HepG2 (cell line): ENCODE results near the gene DCUN1D2. TPM values are rescaled to one million over a fixed set of nuclear protein-coding genes. Genes with fewer than 3 reads are reported as not detected.

ENCODE experiments used
- ATAC-seq: fragments of 200-7000 bp; cut with Tn5 transposase; 3 replicates; pipeline ENCODE4 v1.9.1; 2020; ENCODE audit warnings: mild to moderate bottlenecking, moderate library complexity
- BruUV-seq: library from RNA; stranded (reverse); fragments of 400-500 nt; replicated peaks from 2 replicates; lab custom pipeline; 2021; lab: Mats Ljungman, UMichigan
- CTCF ChIA-PET: fragments of 300-600 bp; formaldehyde crosslinking; extraction: SDS; loops from one replicate; lab custom pipeline; 2021; ENCODE audit warnings: low total read pairs, inconsistent platforms, low intra/inter-chr PET ratio; lab: Yijun Ruan, JAX
- POLR2A ChIA-PET: fragments of 350-600 bp; sonication (Branson Sonifier 250); formaldehyde crosslinking; loops from one replicate; lab custom pipeline; 2020; ENCODE audit warnings: antibody characterized with exemption, inconsistent platforms; lab: Yijun Ruan, JAX
- DNase-seq: peaks from one replicate; pipeline ENCODE4 v3.0.0-alpha.2; 2015; ENCODE audit warnings: low spot score
- FAIRE-seq: peaks from 3 replicates; lab custom pipeline; 2011; peaks lifted over from hg19 to GRCh38; lab: Jason Lieb, UNC
- H2AFZ ChIP-seq: one replicate; pipeline ENCODE4 v1.6.1; 2011; ENCODE audit warnings: low read length, inconsistent platforms
- H3K27ac ChIP-seq: fragments of 300-600 bp; 3 replicates; pipeline ENCODE4 v1.8.0; 2011; ENCODE audit warnings: mixed run types, mild to moderate bottlenecking, mixed read lengths, low read length, inconsistent platforms; ENCODE audit not compliant: insufficient read depth; ENCODE audit errors: extremely low read length
- H3K27me3 ChIP-seq, 2 experiments: fragments of 200-600 bp in 1 of 2; 2 replicates in 1 of 2; 3 replicates in 1 of 2; pipeline versions ENCODE4 v1.6.0 to v1.8.0; 2011; ENCODE audit warnings: low read length in 2 of 2, mild to moderate bottlenecking in 2 of 2, moderate library complexity in 2 of 2, inconsistent platforms in 1 of 2; ENCODE audit not compliant: insufficient read depth in 2 of 2, control insufficient read depth in 1 of 2
- H3K36me3 ChIP-seq, 2 experiments: fragments of 200-600 bp in 1 of 2; replicated peaks in 1 of 2; 2 replicates in 1 of 2; 3 replicates in 1 of 2; pipeline versions ENCODE4 v1.5.1 to v1.8.0; 2011; ENCODE audit warnings: low read length in 2 of 2, inconsistent platforms in 1 of 2; ENCODE audit not compliant: insufficient read depth in 2 of 2, control insufficient read depth in 1 of 2
- H3K4me1 ChIP-seq: 2 replicates; pipeline ENCODE4 v1.5.1; 2012; ENCODE audit warnings: low read length, inconsistent platforms; ENCODE audit not compliant: insufficient read depth
- H3K4me2 ChIP-seq: 2 replicates; pipeline ENCODE4 v1.6.0; 2011; ENCODE audit warnings: low read depth, low read length, inconsistent platforms
- H3K4me3 ChIP-seq, 3 experiments: fragments of 200-600 bp in 1 of 3; sonication (generic), shearing (Covaris generic) in 1 of 3; replicated peaks in 1 of 3; 2 replicates each; pipeline ENCODE4 v1.5.1; 2011 to 2016; ENCODE audit warnings: low read length in 3 of 3, inconsistent platforms in 2 of 3, low read depth in 2 of 3, mild to moderate bottlenecking in 2 of 3, control low read depth in 1 of 3, mixed read lengths in 1 of 3; ENCODE audit not compliant: insufficient read depth in 1 of 3
- H3K79me2 ChIP-seq: one replicate; pipeline ENCODE4 v1.6.1; 2011; ENCODE audit warnings: low read length, inconsistent platforms; ENCODE audit not compliant: insufficient read depth
- H3K9ac ChIP-seq: 2 replicates; pipeline ENCODE4 v1.6.0; 2011; ENCODE audit warnings: mild to moderate bottlenecking, low read depth, low read length, inconsistent platforms; ENCODE audit not compliant: insufficient read depth
- H3K9me3 ChIP-seq: 2 replicates; pipeline ENCODE4 v1.5.1; 2012; ENCODE audit warnings: mild to moderate bottlenecking, low read length
- H4K20me1 ChIP-seq: 2 replicates; pipeline ENCODE4 v1.6.0; 2011; ENCODE audit warnings: inconsistent platforms, mild to moderate bottlenecking, low read length, moderate library complexity; ENCODE audit not compliant: insufficient read depth
- BCL3 ChIP-seq: sonication (generic); formaldehyde crosslinking; IDR thresholded peaks from 2 replicates; pipeline ENCODE4 v1.5.1; 2020; ENCODE audit warnings: mild to moderate bottlenecking, missing genetic modification reagents, moderate library complexity
- EHMT2 ChIP-seq: fragments of 200-600 bp; sonication (generic); IDR thresholded peaks from 2 replicates; pipeline ENCODE4 v1.7.0; 2017; ENCODE audit warnings: antibody characterized with exemption, low read depth, low read length, borderline replicate concordance
- FOXA3 ChIP-seq: IDR thresholded peaks from 2 replicates; pipeline ENCODE4 v1.6.1; 2016; ENCODE audit warnings: missing genetic modification reagents, missing compliant biosample characterization
- SAFB2 ChIP-seq: sonication (generic); formaldehyde crosslinking; IDR thresholded peaks from 2 replicates; pipeline ENCODE4 v1.5.1; 2020; ENCODE audit warnings: missing genetic modification reagents, low read depth, mild to moderate bottlenecking, borderline replicate concordance
- TCF12 ChIP-seq, 2 experiments: fragments of 450-650 bp in 1 of 2; sonication (generic) in 1 of 2; formaldehyde crosslinking in 1 of 2; IDR thresholded peaks; 2 replicates each; pipeline versions ENCODE4 v1.6.1 to v1.8.0; 2017 to 2022; ENCODE audit warnings: antibody characterized with exemption in 1 of 2, mild to moderate bottlenecking in 1 of 2, missing genetic modification reagents in 1 of 2, moderate library complexity in 1 of 2
- TRIM24 ChIP-seq: sonication (generic); formaldehyde crosslinking; IDR thresholded peaks from 2 replicates; pipeline ENCODE4 v1.8.0; 2022; ENCODE audit warnings: mild to moderate bottlenecking, missing genetic modification reagents
- ZGPAT ChIP-seq: IDR thresholded peaks from 2 replicates; pipeline ENCODE4 v1.6.1; 2016; ENCODE audit warnings: mild to moderate bottlenecking
- ZNF232 ChIP-seq: sonication (generic); formaldehyde crosslinking; IDR thresholded peaks from 2 replicates; pipeline ENCODE4 v1.4.0; 2020; ENCODE audit warnings: missing genetic modification reagents, borderline replicate concordance
- ZNF737 ChIP-seq: sonication (generic); formaldehyde crosslinking; IDR thresholded peaks from 2 replicates; pipeline ENCODE4 v1.5.0; 2020; ENCODE audit warnings: missing genetic modification reagents, mild to moderate bottlenecking, borderline replicate concordance
- ZNF782 ChIP-seq: sonication (generic); formaldehyde crosslinking; IDR thresholded peaks from 2 replicates; pipeline ENCODE4 v1.4.0; 2020; ENCODE audit warnings: missing genetic modification reagents, mild to moderate bottlenecking, borderline replicate concordance
- ZNF816 ChIP-seq: sonication (generic); formaldehyde crosslinking; IDR thresholded peaks from 2 replicates; pipeline ENCODE4 v1.8.0; 2022; ENCODE audit warnings: missing genetic modification reagents, mild to moderate bottlenecking, borderline replicate concordance
- ZSCAN12 ChIP-seq: sonication (generic); formaldehyde crosslinking; IDR thresholded peaks from 2 replicates; pipeline ENCODE4 v1.9.0; 2021; ENCODE audit warnings: mild to moderate bottlenecking, missing genetic modification reagents
- WGBS: methylation state at CpG from one replicate; pipeline ENCODE4 v1.1.6; 2017; ENCODE audit warnings: low lambda C conversion rate; 5-methylcytosine and 5-hydroxymethylcytosine counted together
- in situ Hi-C: cut with HindIII; loops from 2 replicates; pipeline ENCODE4 v1.10.0; 2017; ENCODE audit warnings: low pct_unique_long_range_greater_than_20kb; ENCODE audit not compliant: extremely low pct_ligation_motif_present
- intact Hi-C: fragments of 100-400 bp; cut with micrococcal nuclease; formaldehyde crosslinking; loops from one replicate; pipeline ENCODE4 v1.10.0; 2022; ENCODE audit not compliant: unreplicated experiment
- polyA plus RNA-seq, 8 experiments: library from polyadenylated mRNA; depleted of rRNA in 3 of 8; stranded (reverse) in 7 of 8; unstranded in 1 of 8; fragments of >200 nt; fragmentation: Illumina TruSeq in 4 of 8; extraction: Trizol in 4 of 8; gene quantifications; 2 replicates each; pipeline versions ENCODE4 v1.2.1 to v1.2.3, GENCODE V29; 2011 to 2016; ENCODE audit warnings: low read depth in 4 of 8, missing spikeins in 1 of 8, mixed read lengths in 1 of 8; ENCODE audit not compliant: insufficient read depth in 1 of 8
- total RNA-seq, 5 experiments: library from RNA; depleted of rRNA; stranded (reverse); fragments of >200 nt; fragmentation: Illumina TruSeq; extraction: Trizol; gene quantifications; 2 replicates each; pipeline ENCODE4 v1.2.3, GENCODE V29; 2016; ENCODE audit warnings: low read depth in 1 of 5
- TF ChIP-seq, protein P1 (sequence below): sonication (generic); formaldehyde crosslinking; IDR thresholded peaks from 2 replicates; pipeline ENCODE4 v1.4.0; 2020; ENCODE audit warnings: missing genetic modification reagents

DCUN1D2 gene
- total and polyA plus RNA-seq, 2 of the 13 experiments (the other 11 are each of a cell fraction or from before 2014, with no cell fraction given) = 9.1 to 9.6 TPM

- ATAC-seq (peak; percentile 13; the same call in 2 of the 3 replicates), FAIRE-seq (peak; percentile 68), DNase-seq (peak; percentile 90)
- peaks cover 64% of the 10 kb centered on the region for H3K79me2 ChIP-seq
- peak overlapping the region; percentile 76 for H3K27ac ChIP-seq
- H3K27me3 ChIP-seq = no peaks in the 10 kb centered on the region
- in situ Hi-C loops = no loop called here
- WGBS = 2% methylated on average over 5 of the region's 5 CpGs
- H2AFZ ChIP-seq = no peak overlapping the region
- peaks cover 24% of the 10 kb centered on the region for H4K20me1 ChIP-seq
- peak overlapping the region; percentile 60 for H3K9ac ChIP-seq
- H3K4me1 ChIP-seq = peaks cover 68% of the 10 kb centered on the region
- peak overlapping the region; percentile 97 for H3K4me2 ChIP-seq
- H3K36me3 ChIP-seq = peaks cover 8 to 37% of the 10 kb centered on the region in 2 experiments; a peak in 4 of 5 replicates
- CTCF ChIA-PET = no interaction called here
- no peaks in the 10 kb centered on the region for H3K9me3 ChIP-seq
- intact Hi-C loops = loop anchor here (5.0 kb wide), 1 partner anchor 69 kb away; no protein-coding TSS in a partner anchor
- TSS peak; percentile 41 for BruUV-seq
- peak overlapping the region; percentile 15 to 53 (median 36); a peak in 5 of 6 replicates for H3K4me3 ChIP-seq
- POLR2A ChIA-PET = interaction anchor here (1.3 to 1.5 kb wide), 2 partner anchors 12 to 43 kb away, joined by 4 read pairs; no protein-coding TSS in a partner anchor
- TF ChIP-seq ZNF816 = no peak
- no peak for TF ChIP-seq TCF12 (IDR thresholded peaks at IDR 0.05)
- no peak for TF ChIP-seq TCF12 (CRISPR knock-in tag; IDR thresholded peaks at IDR 0.05)
- TF ChIP-seq ZNF737 (CRISPR knock-in tag) = no peak
- TF ChIP-seq ZGPAT (CRISPR knock-in tag) = peak; percentile 78
- TF ChIP-seq ZNF232 = no peak
- TF ChIP-seq, protein P1, sequence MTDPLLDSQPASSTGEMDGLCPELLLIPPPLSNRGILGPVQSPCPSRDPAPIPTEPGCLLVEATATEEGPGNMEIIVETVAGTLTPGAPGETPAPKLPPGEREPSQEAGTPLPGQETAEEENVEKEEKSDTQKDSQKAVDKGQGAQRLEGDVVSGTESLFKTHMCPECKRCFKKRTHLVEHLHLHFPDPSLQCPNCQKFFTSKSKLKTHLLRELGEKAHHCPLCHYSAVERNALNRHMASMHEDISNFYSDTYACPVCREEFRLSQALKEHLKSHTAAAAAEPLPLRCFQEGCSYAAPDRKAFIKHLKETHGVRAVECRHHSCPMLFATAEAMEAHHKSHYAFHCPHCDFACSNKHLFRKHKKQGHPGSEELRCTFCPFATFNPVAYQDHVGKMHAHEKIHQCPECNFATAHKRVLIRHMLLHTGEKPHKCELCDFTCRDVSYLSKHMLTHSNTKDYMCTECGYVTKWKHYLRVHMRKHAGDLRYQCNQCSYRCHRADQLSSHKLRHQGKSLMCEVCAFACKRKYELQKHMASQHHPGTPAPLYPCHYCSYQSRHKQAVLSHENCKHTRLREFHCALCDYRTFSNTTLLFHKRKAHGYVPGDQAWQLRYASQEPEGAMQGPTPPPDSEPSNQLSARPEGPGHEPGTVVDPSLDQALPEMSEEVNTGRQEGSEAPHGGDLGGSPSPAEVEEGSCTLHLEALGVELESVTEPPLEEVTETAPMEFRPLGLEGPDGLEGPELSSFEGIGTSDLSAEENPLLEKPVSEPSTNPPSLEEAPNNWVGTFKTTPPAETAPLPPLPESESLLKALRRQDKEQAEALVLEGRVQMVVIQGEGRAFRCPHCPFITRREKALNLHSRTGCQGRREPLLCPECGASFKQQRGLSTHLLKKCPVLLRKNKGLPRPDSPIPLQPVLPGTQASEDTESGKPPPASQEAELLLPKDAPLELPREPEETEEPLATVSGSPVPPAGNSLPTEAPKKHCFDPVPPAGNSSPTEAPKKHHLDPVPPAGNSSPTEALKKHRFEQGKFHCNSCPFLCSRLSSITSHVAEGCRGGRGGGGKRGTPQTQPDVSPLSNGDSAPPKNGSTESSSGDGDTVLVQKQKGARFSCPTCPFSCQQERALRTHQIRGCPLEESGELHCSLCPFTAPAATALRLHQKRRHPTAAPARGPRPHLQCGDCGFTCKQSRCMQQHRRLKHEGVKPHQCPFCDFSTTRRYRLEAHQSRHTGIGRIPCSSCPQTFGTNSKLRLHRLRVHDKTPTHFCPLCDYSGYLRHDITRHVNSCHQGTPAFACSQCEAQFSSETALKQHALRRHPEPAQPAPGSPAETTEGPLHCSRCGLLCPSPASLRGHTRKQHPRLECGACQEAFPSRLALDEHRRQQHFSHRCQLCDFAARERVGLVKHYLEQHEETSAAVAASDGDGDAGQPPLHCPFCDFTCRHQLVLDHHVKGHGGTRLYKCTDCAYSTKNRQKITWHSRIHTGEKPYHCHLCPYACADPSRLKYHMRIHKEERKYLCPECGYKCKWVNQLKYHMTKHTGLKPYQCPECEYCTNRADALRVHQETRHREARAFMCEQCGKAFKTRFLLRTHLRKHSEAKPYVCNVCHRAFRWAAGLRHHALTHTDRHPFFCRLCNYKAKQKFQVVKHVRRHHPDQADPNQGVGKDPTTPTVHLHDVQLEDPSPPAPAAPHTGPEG (CRISPR knock-in tag) = no peak
- TF ChIP-seq BCL3 = no peak
- no peak for TF ChIP-seq TRIM24
- TF ChIP-seq EHMT2 = no peak
- TF ChIP-seq SAFB2 (CRISPR knock-in tag) = no peak
- peak; percentile 88 for TF ChIP-seq FOXA3 (CRISPR knock-in tag)
- TF ChIP-seq ZSCAN12 (CRISPR knock-in tag) = no peak
- TF ChIP-seq ZNF782 (CRISPR knock-in tag) = no peak
These were observed 2.9 kb upstream of the DCUN1D2 start for GRCh38 chr13:113493315-113493951.
